ENCODE results near the gene RAB14.
"Not testable (repeated sequence)": the region's sequence is repeated elsewhere in the genome, so short reads cannot be mapped to it uniquely, and the experiment has no call there.

Gene RAB14

GRCh38 chr9:121182989-121183388 lies 18.7 kb downstream of the RAB14 start:
- Histone ChIP-seq H3K36me3 (replicated peaks) (peaks cover 23% of the 10 kb centered on the region), H3K4me3 (ENCODE audit: low read depth, low read length) (no peak overlapping the region), H3K27ac (no peak overlapping the region), H3K27me3 (replicated peaks) (no peaks in the 10 kb centered on the region)
- no peak for DNase-seq
- in situ Hi-C loops (cut with HindIII; ENCODE audit: low pct_ligation_motif_present, low sequenced_read_pairs), result no loop called here
- no peak for TF ChIP-seq CTCF (IDR thresholded peaks at IDR 0.05; ENCODE audit: low read depth, low read length, missing control alignments)

- DNase-seq, result no peak
- no peak overlapping the region for H3K4me3 ChIP-seq (ENCODE audit: low read depth, low read length)
- H3K27ac ChIP-seq, result no peak overlapping the region
- TF ChIP-seq CTCF (IDR thresholded peaks at IDR 0.05; ENCODE audit: low read depth, low read length, missing control alignments), result no peak
- no peaks in the 10 kb centered on the region for H3K27me3 ChIP-seq (replicated peaks)
- H3K36me3 ChIP-seq (replicated peaks), result peaks cover 23% of the 10 kb centered on the region
- in situ Hi-C loops (cut with HindIII; ENCODE audit: low pct_ligation_motif_present, low sequenced_read_pairs), result no loop called here
Measured at GRCh38 chr9:121182101-121182836, 19.4 kb downstream of the RAB14 start.

- in situ Hi-C loops (cut with HindIII; ENCODE audit: low pct_ligation_motif_present, low sequenced_read_pairs), result no loop called here
- no peak for TF ChIP-seq CTCF (IDR thresholded peaks at IDR 0.05; ENCODE audit: low read depth, low read length, missing control alignments)
- Histone ChIP-seq H3K27me3 (replicated peaks) (no peaks in the 10 kb centered on the region), H3K36me3 (replicated peaks) (peaks cover 23% of the 10 kb centered on the region), H3K27ac (no peak overlapping the region), H3K4me3 (ENCODE audit: low read depth, low read length) (no peak overlapping the region)
- DNase-seq, result no peak
Measured at GRCh38 chr9:121179930-121180681, 21.6 kb downstream of the RAB14 start.

GRCh38 chr9:121179373-121179721 lies 22.3 kb downstream of the RAB14 start:
- H3K27ac ChIP-seq; H3K27me3 ChIP-seq (replicated peaks); H3K4me3 ChIP-seq (ENCODE audit: low read depth, low read length); in situ Hi-C loops (cut with HindIII; ENCODE audit: low pct_ligation_motif_present, low sequenced_read_pairs); DNase-seq: not testable (repeated sequence)
- peaks cover 23% of the 10 kb centered on the region for H3K36me3 ChIP-seq (replicated peaks)

- Histone ChIP-seq H3K27ac (no peak overlapping the region), H3K4me3 (ENCODE audit: low read depth, low read length) (no peak overlapping the region)
Measured at GRCh38 chr9:121178676-121179372, 22.8 kb downstream of the RAB14 start.

More at GRCh38 chr9:121178676-121179372, 22.8 kb downstream of the RAB14 start:
- no peak for TF ChIP-seq CTCF (IDR thresholded peaks at IDR 0.05; ENCODE audit: low read depth, low read length, missing control alignments)
- no peak for DNase-seq
- in situ Hi-C loops (cut with HindIII; ENCODE audit: low pct_ligation_motif_present, low sequenced_read_pairs), result no loop called here
- Histone ChIP-seq H3K36me3 (replicated peaks) (peaks cover 23% of the 10 kb centered on the region), H3K27me3 (replicated peaks) (no peaks in the 10 kb centered on the region)
